LHCN-M2 (cell line): ENCODE data around the gene C1R. TPM values are rescaled to one million over a fixed set of nuclear protein-coding genes. Genes with fewer than 3 reads are reported as not detected.
"Not testable (repeated sequence)": the region's sequence is repeated elsewhere in the genome, so short reads cannot be mapped to it uniquely, and the experiment has no call there.

Experiments used
- DNase-seq: peaks from one replicate; pipeline ENCODE4 v3.0.0-alpha.2; 2012; ENCODE audit warnings: low read depth
- total RNA-seq: library from RNA; depleted of rRNA; stranded (reverse); fragments of >200 nt; gene quantifications from 2 replicates; pipeline ENCODE4 v1.2.3, GENCODE V29; 2014; rRNA removed

C1R gene
- total RNA-seq, 1 experiment from 2014 or later: 131 TPM

GRCh38 chr12:7037411-7037810 lies 54.8 kb downstream of the C1R start:
- DNase-seq: not testable (repeated sequence)

DNA sequence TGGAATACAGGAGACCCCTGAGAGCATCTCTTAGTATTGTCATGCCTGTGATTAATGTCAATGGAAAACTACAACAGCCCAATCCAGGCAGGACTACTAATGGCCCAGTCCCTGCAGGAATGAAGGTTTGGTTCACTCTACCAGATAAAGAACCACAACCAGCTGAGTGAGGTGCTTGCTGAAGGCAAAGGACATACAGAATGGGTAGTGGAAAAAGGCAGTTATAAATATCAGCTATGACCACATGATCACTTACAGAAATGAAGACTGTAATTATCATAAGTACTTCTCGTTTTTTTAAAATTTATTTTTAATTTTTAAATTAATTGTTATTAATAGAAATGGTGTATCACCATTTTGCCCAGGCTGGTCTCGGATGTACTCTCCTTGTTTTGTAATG lies 56.8 kb downstream of the C1R start:
- no peak for DNase-seq

- no peak for DNase-seq
Measured at GRCh38 chr12:7034464-7034863, 57.8 kb downstream of the C1R start.

- DNase-seq: no peak
Measured at GRCh38 chr12:7032990-7033389, 59.3 kb downstream of the C1R start.

DNA sequence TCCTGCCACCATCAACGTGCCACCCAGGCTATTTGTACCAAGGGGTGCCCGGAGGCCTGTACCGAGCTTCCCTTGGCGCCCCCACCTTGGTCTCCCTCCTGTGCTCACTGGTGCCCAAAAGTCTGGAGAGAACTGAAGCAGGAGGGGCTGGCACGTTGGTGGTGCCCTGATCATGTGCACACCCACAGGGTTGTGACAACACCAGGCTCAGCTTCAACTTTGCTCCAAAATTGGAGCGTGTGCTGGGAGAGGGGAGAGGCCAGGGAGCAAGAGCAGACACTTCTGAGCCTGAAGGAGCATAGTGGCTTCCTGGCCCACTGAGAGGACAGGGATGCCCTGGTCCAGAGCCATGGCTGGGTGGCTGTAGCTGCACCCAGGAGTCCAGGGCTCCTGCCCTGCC lies 60.9 kb downstream of the C1R start:
- DNase-seq: no peak

Other genes with a start within 250 kb of the C1R start
- 101 and 120 TPM in 2 replicates for gene CDCA3, start 241.2 kb downstream of the C1R start, total RNA-seq
- gene USP5, start 240.3 kb downstream of the C1R start, total RNA-seq: 119 and 127 TPM in 2 replicates
- 2,020 and 2,623 TPM in 2 replicates for gene TPI1, start 224.9 kb downstream of the C1R start, total RNA-seq
- 9.6 and 13.0 TPM in 2 replicates for gene SPSB2, start 219.1 kb downstream of the C1R start, total RNA-seq
- gene LRRC23, start 187.6 kb downstream of the C1R start, total RNA-seq: 4.0 and 5.3 TPM in 2 replicates
- gene ENO2, start 177.9 kb downstream of the C1R start, total RNA-seq: 22.7 and 26.3 TPM in 2 replicates
- gene ATN1, start 164.5 kb downstream of the C1R start, total RNA-seq: 15.4 and 20.0 TPM in 2 replicates
- gene RNU7-1, start 148.6 kb downstream of the C1R start, total RNA-seq: not detected in 2 replicates
- gene C12orf57, start 148.4 kb downstream of the C1R start, total RNA-seq: 185 and 223 TPM in 2 replicates
- gene PTPN6, start 141.1 kb downstream of the C1R start, total RNA-seq: not detected in 2 replicates
- gene PHB2, start 121.8 kb downstream of the C1R start, total RNA-seq: 302 and 330 TPM in 2 replicates
- gene EMG1, start 121.5 kb downstream of the C1R start, total RNA-seq: 39.1 and 61.7 TPM in 2 replicates
- 14.6 and 20.4 TPM in 2 replicates for gene LPCAT3, start 74.0 kb downstream of the C1R start, total RNA-seq
- gene C1S, start 31.7 kb downstream of the C1R start, total RNA-seq: 14.8 and 26.9 TPM in 2 replicates
- gene C1RL, start 16.8 kb upstream of the C1R start, total RNA-seq: 17.9 and 24.7 TPM in 2 replicates
- not detected in 2 replicates for gene RBP5, start 36.4 kb upstream of the C1R start, total RNA-seq
- gene CLSTN3, start 37.9 kb upstream of the C1R start, total RNA-seq: 4.0 and 4.6 TPM in 2 replicates
- gene PEX5, start 97.2 kb upstream of the C1R start, total RNA-seq: 21.2 TPM in 2 replicates
- not detected in 2 replicates for gene ACSM4, start 211.6 kb upstream of the C1R start, total RNA-seq